GM20000 (cell line): ENCODE data around the gene NKX6-2.

ENCODE experiments used
- DNase-seq: peaks from one replicate; pipeline ENCODE4 v3.0.0; 2012; ENCODE audit warnings: low spot score
- CTCF ChIP-seq: IDR thresholded peaks from 2 replicates; pipeline ENCODE4 v1.5.1; 2012; ENCODE audit warnings: mild to moderate bottlenecking, control low read depth; ENCODE audit errors: extremely low read depth, missing control alignments

The NKX6-2 gene

GRCh38 chr10:132806110-132806509 is 20.2 kb upstream of the NKX6-2 start:
- no peak for TF ChIP-seq CTCF
- DNase-seq: no peak

GRCh38 chr10:132805599-132805998 is 19.7 kb upstream of the NKX6-2 start:
- no peak for TF ChIP-seq CTCF
- DNase-seq: no peak

GRCh38 chr10:132804785-132805426 is 19.0 kb upstream of the NKX6-2 start:
- DNase-seq: no peak
- no peak for TF ChIP-seq CTCF

GRCh38 chr10:132804287-132804686 is 18.3 kb upstream of the NKX6-2 start:
- no peak for DNase-seq

GRCh38 chr10:132803416-132804210 is 17.7 kb upstream of the NKX6-2 start:
- no peak for DNase-seq
- TF ChIP-seq CTCF: no peak

More at GRCh38 chr10:132804287-132804686, 18.3 kb upstream of the NKX6-2 start:
- no peak for TF ChIP-seq CTCF

- no peak for DNase-seq
Observed at GRCh38 chr10:132802694-132803320, 16.9 kb upstream of the NKX6-2 start.

More at GRCh38 chr10:132802694-132803320, 16.9 kb upstream of the NKX6-2 start:
- no peak for TF ChIP-seq CTCF
